Heart right ventricle (tissue), 16 donors: ENCODE results near the gene COL9A1. TPM values are rescaled to one million over a fixed set of nuclear protein-coding genes. Genes with fewer than 3 reads are reported as not detected.

Source experiments
- ATAC-seq, 8 donors: fragments of 200-7000 bp; cut with Tn5 transposase; one replicate each; pipeline ENCODE4 v1.9.1; 2020; ENCODE audit warnings: mild to moderate bottlenecking in 8 of 8, moderate library complexity in 8 of 8, moderate number of reproducible peaks in 1 of 8
- DNase-seq, 2 donors: peaks; one replicate each; pipeline ENCODE4 v3.0.0-alpha.2; 2020
- H3K27ac ChIP-seq, 10 donors: fragments of 200-600 bp; sonication (generic) in 2 of 10; one replicate each; pipeline versions ENCODE4 v1.5.0 to v1.8.0; 2020 to 2022; ENCODE audit warnings: mild to moderate bottlenecking in 3 of 10
- H3K27me3 ChIP-seq, 7 donors: fragments of 200-600 bp; one replicate each; pipeline ENCODE4 v1.8.0; 2021 to 2022; ENCODE audit warnings: mild to moderate bottlenecking in 2 of 7
- H3K36me3 ChIP-seq, 9 donors: fragments of 200-600 bp; sonication (generic) in 1 of 9; one replicate each; pipeline versions ENCODE4 v1.5.0 to v1.8.0; 2020 to 2022; ENCODE audit warnings: mild to moderate bottlenecking in 2 of 9
- H3K4me1 ChIP-seq, 9 donors: fragments of 200-600 bp; sonication (generic) in 1 of 9; one replicate each; pipeline versions ENCODE4 v1.5.0 to v1.8.0; 2020 to 2022; ENCODE audit warnings: mild to moderate bottlenecking in 4 of 9
- H3K4me3 ChIP-seq, 10 donors: fragments of 200-600 bp; sonication (generic) in 2 of 10; one replicate each; pipeline versions ENCODE4 v1.5.0 to v1.8.0; 2020 to 2022; ENCODE audit warnings: mild to moderate bottlenecking in 7 of 10, moderate library complexity in 2 of 10
- H3K9me3 ChIP-seq, 11 donors: fragments of 200-600 bp in 10 of 11; sonication (generic) in 2 of 11; one replicate each; pipeline versions ENCODE4 v1.5.0 to v1.8.0; 2013 to 2022; ENCODE audit warnings: mild to moderate bottlenecking in 2 of 11, control low read depth in 1 of 11, moderate library complexity in 1 of 11
- CTCF ChIP-seq, 9 donors: fragments of 200-600 bp; sonication (generic) in 2 of 9; IDR thresholded peaks; one replicate each; pipeline versions ENCODE4 v1.5.0 to v1.8.0; 2021 to 2022; ENCODE audit warnings: antibody characterized with exemption in 9 of 9, mild to moderate bottlenecking in 5 of 9, moderate library complexity in 1 of 9
- WGBS, 2 donors: extraction: QIAGEN DNeasy Blood & Tissue Kit; methylation state at CpG; one replicate each; pipeline ENCODE4 v1.1.7; 2013; ENCODE audit warnings: inconsistent platforms in 1 of 2; 5-methylcytosine and 5-hydroxymethylcytosine counted together
- intact Hi-C, 10 donors: fragments of 100-400 bp; cut with DNase I; formaldehyde crosslinking; loops; one replicate each; pipeline versions ENCODE4 v1.11.1 to v1.14.2; 2022
- polyA plus RNA-seq, 2 donors: library from polyadenylated mRNA; stranded (reverse); fragments of 200-250 nt; gene quantifications; one replicate each; pipeline ENCODE4 v1.2.3, GENCODE V29; 2013
- total RNA-seq, 10 donors: library from RNA; stranded (reverse); fragmentation: NEBNext Ultra II Directional in 3 of 10; extraction: Animal tissue kit (Norgen Biotek cat#: 25700) in 3 of 10; gene quantifications; one replicate each; pipeline versions ENCODE4 v1.2.1 to v1.2.4, GENCODE V29; 2021 to 2023
- donor health status: Arrhythmogenic right ventricular cardiomyopathy.
- donor health status: ischemic (EF 13 %, LVEDD 7.1; RV severe dilation, severe dysfunction).
- donor health status: healthy with polysubstance abuse.
- donor health status: DM: no; HTN: yes; CAD: no.
- donor health status: DM: no; HTN: no; CAD: no.
- donor health status: ischemic (EF 25% LVEDD 6.9; RV normal size, moderate dysfunction).
- donor health status: ischemic (EF 25% LVEDD 5.7; RV mildly dilated, moderate dysfunction).
- donor health status: healthy.
- donor health status: DM: yes; HTN: yes; CAD: no.
- donor health status: Ischemic cardiomyopathy.
- donor health status: ischemic (EF 35%, LVEDD 5.7; RV mildly dilated, moderate dysfunction).
- donor health status: nonischemic (EF 11% LVEDD 7.7; RV severe dilation, severe dysfunction).
- donor health status: DM: yes; HTN: yes; CAD: no.
- donor health status: PGD.
- donor health status: ischemic (EF 29% LVEDD 5.4; RV normal size, mild dysfunction).
- donor health status: nonischemic (EF 23%, LVEDD 6.1; RV moderate dilation, normal function).

Gene COL9A1
- total and polyA plus RNA-seq, 12 donors: 0.16 to 5.2 (median 0.51) TPM; not detected in 1

- H3K27me3 ChIP-seq: peaks cover 0 to 5% (median 0%) of the 10 kb centered on the region in 7 donors
- intact Hi-C loops: no loop called here
- no peaks in the 10 kb centered on the region for H3K4me1 ChIP-seq
- no peak for TF ChIP-seq CTCF (IDR thresholded peaks at IDR 0.05)
- no peaks in the 10 kb centered on the region for H3K36me3 ChIP-seq
- DNase-seq (no peak), ATAC-seq (no peak)
- no peak overlapping the region for H3K27ac ChIP-seq
- no peak overlapping the region for H3K4me3 ChIP-seq
- no peaks in the 10 kb centered on the region for H3K9me3 ChIP-seq
These were observed 38.6 kb downstream of the COL9A1 start for GRCh38 chr6:70264306-70264705.

GRCh38 chr6:70258483-70258882 lies 44.4 kb downstream of the COL9A1 start:
- peaks cover 0 to 5% (median 0%) of the 10 kb centered on the region in 7 donors for H3K27me3 ChIP-seq
- intact Hi-C loops: no loop called here

GRCh38 chr6:70257768-70258273 lies 45.1 kb downstream of the COL9A1 start:
- 89 to 95% methylated on average over 2 of the region's 2 CpGs for WGBS, 2 donors

More at GRCh38 chr6:70258483-70258882, 44.4 kb downstream of the COL9A1 start:
- no peak overlapping the region for H3K4me3 ChIP-seq
- DNase-seq (no peak), ATAC-seq (no peak)
- no peaks in the 10 kb centered on the region for H3K36me3 ChIP-seq
- H3K4me1 ChIP-seq: peaks cover 0 to 5% (median 0%) of the 10 kb centered on the region in 9 donors
- 21 to 50% methylated on average over 1 of the region's 1 CpG for WGBS, 2 donors
- TF ChIP-seq CTCF (IDR thresholded peaks at IDR 0.05): no peak
- H3K9me3 ChIP-seq: no peaks in the 10 kb centered on the region
- H3K27ac ChIP-seq: no peak overlapping the region

GRCh38 chr6:70254784-70255183 lies 48.1 kb downstream of the COL9A1 start:
- Histone ChIP-seq H3K27ac (no peak overlapping the region), H3K4me3 (no peak overlapping the region), H3K4me1 (peaks cover 0 to 7% (median 0%) of the 10 kb centered on the region in 9 donors), H3K36me3 (no peaks in the 10 kb centered on the region), H3K9me3 (no peaks in the 10 kb centered on the region), H3K27me3 (peaks cover 0 to 3% (median 0%) of the 10 kb centered on the region in 7 donors)
- ATAC-seq (no peak), DNase-seq (no peak)
- TF ChIP-seq CTCF (IDR thresholded peaks at IDR 0.05): no peak
- 79 to 85% methylated on average over 2 of the region's 2 CpGs for WGBS, 2 donors
- intact Hi-C loops: no loop called here

More at GRCh38 chr6:70257768-70258273, 45.1 kb downstream of the COL9A1 start:
- ATAC-seq: no peak
- TF ChIP-seq CTCF (IDR thresholded peaks at IDR 0.05): no peak
- H3K27me3 ChIP-seq: peaks cover 0 to 5% (median 0%) of the 10 kb centered on the region in 7 donors
- peaks cover 0 to 7% (median 0%) of the 10 kb centered on the region in 9 donors for H3K4me1 ChIP-seq
- DNase-seq: no peak
- no peaks in the 10 kb centered on the region for H3K9me3 ChIP-seq
- H3K27ac ChIP-seq: no peak overlapping the region
- H3K36me3 ChIP-seq: no peaks in the 10 kb centered on the region
- H3K4me3 ChIP-seq: no peak overlapping the region
- intact Hi-C loops: loop anchor here in 1 of 10 donors (2.0 kb wide), 1 partner anchor 17 kb away; no protein-coding TSS in a partner anchor
